Mammary epithelial cell (primary cell): ENCODE data around the gene VPS45.

Experiments used
- EZH2 ChIP-seq: IDR thresholded peaks from 2 replicates; pipeline ENCODE4 v1.6.1; 2012; ENCODE audit warnings: low read length, inconsistent platforms, borderline replicate concordance
- TF ChIP-seq, protein P1 (sequence below), 2 donors: IDR thresholded peaks in 1 of 2; conservative IDR thresholded peaks in 1 of 2; 2 replicates each; pipeline ENCODE4 v1.5.1; 2011 to 2012; ENCODE audit warnings: inconsistent platforms in 2 of 2, low read length in 2 of 2, mild to moderate bottlenecking in 2 of 2, control low read depth in 1 of 2, low read depth in 1 of 2; ENCODE audit not compliant: insufficient read depth in 1 of 2; ENCODE audit errors: extremely low read depth in 1 of 2

DNA sequence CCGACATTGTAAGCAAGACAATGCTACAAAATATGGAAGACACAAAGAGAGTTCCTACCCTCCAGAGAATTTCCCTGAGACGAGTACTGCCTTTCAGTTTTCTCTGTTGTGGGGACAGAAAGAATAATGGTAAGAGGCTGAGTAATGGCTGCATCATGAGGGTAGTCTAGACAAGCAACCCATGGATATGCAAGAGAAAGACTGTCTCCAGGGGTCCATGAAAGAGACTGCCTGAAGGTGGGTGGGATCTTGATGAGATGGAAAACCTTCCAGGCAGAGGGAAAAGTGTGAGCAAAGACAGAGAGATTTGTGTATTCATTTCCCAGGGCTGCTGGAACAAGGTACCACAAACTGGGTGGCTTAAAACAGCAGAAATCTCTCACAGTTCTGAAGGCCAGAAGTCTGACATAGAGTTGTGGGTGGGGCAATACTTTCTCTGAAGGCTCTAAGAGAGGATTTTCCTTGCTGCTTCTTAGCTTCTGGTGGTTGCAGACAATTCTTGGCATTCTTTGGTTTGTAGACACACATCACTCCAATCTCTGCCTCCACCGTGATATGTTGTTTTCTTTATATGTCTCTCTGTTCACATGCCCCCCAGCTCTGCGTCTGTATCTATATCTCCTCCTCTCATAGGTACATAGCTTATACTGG, 126.9 kb downstream of the VPS45 start:
- TF ChIP-seq, protein P1, sequence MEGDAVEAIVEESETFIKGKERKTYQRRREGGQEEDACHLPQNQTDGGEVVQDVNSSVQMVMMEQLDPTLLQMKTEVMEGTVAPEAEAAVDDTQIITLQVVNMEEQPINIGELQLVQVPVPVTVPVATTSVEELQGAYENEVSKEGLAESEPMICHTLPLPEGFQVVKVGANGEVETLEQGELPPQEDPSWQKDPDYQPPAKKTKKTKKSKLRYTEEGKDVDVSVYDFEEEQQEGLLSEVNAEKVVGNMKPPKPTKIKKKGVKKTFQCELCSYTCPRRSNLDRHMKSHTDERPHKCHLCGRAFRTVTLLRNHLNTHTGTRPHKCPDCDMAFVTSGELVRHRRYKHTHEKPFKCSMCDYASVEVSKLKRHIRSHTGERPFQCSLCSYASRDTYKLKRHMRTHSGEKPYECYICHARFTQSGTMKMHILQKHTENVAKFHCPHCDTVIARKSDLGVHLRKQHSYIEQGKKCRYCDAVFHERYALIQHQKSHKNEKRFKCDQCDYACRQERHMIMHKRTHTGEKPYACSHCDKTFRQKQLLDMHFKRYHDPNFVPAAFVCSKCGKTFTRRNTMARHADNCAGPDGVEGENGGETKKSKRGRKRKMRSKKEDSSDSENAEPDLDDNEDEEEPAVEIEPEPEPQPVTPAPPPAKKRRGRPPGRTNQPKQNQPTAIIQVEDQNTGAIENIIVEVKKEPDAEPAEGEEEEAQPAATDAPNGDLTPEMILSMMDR (conservative IDR thresholded peaks at IDR 0.05 in 1 of 2, IDR thresholded peaks at IDR 0.05 in 1 of 2; ENCODE audit: extremely low read depth in 1 of 2, insufficient read depth in 1 of 2, low read depth in 1 of 2, low read length in 2 of 2), result no peak
- TF ChIP-seq EZH2, result no peak
